Skin of body (tissue), 2 donors: ENCODE measurements around the gene CTR9. TPM values are rescaled to one million over a fixed set of nuclear protein-coding genes. Genes with fewer than 3 reads are reported as not detected.

ENCODE experiments used
- DNase-seq: peaks from one replicate; lab custom pipeline; 2025; lab: John Stamatoyannopoulos, UW
- total RNA-seq: library from RNA; depleted of rRNA; stranded (reverse); fragments of >200 nt; gene quantifications from one replicate; pipeline ENCODE4 v1.2.3, GENCODE V29; 2014

The CTR9 gene
- total RNA-seq, 1 donor from 2014 or later, result 32.8 TPM

- DNase-seq, result no peak
Observed at GRCh38 chr11:10779086-10779485, 28.0 kb downstream of the CTR9 start.

GRCh38 chr11:10780040-10780439 lies 29.0 kb downstream of the CTR9 start:
- no peak for DNase-seq

GRCh38 chr11:10784232-10785145 lies 33.4 kb downstream of the CTR9 start:
- DNase-seq, result no peak

GRCh38 chr11:10785146-10785474 lies 34.1 kb downstream of the CTR9 start:
- no peak for DNase-seq

- DNase-seq, result no peak
Observed at GRCh38 chr11:10786451-10786850, 35.4 kb downstream of the CTR9 start.

GRCh38 chr11:10792385-10793068 lies 41.5 kb downstream of the CTR9 start:
- no peak for DNase-seq

- DNase-seq, result no peak
Observed at GRCh38 chr11:10793470-10794255, 42.6 kb downstream of the CTR9 start.

- no peak for DNase-seq
Observed at GRCh38 chr11:10796191-10796590, 45.1 kb downstream of the CTR9 start.

- no peak for DNase-seq
Observed at GRCh38 chr11:10797001-10797400, 46.0 kb downstream of the CTR9 start.

GRCh38 chr11:10797531-10797930 lies 46.5 kb downstream of the CTR9 start:
- no peak for DNase-seq

- no peak for DNase-seq
Observed at GRCh38 chr11:10798330-10798928, 47.4 kb downstream of the CTR9 start.

- no peak for DNase-seq
Observed at GRCh38 chr11:10800292-10800691, 49.2 kb downstream of the CTR9 start.

- no peak for DNase-seq
Observed at GRCh38 chr11:10803676-10804075, 52.6 kb downstream of the CTR9 start.

GRCh38 chr11:10805741-10806140 lies 54.7 kb downstream of the CTR9 start:
- DNase-seq, result no peak

GRCh38 chr11:10806206-10806605 lies 55.2 kb downstream of the CTR9 start:
- DNase-seq, result no peak

GRCh38 chr11:10807493-10808234 lies 56.6 kb downstream of the CTR9 start:
- peak; percentile 55 for DNase-seq

GRCh38 chr11:10808235-10808552 lies 57.1 kb downstream of the CTR9 start:
- DNase-seq, result no peak

- DNase-seq, result peak; percentile 99
Observed at GRCh38 chr11:10808553-10809372, 57.7 kb downstream of the CTR9 start, which contains the start of gene EIF4G2. TSS of gene EIF4G2 (minus strand) at chr11:10808926.

- peak; percentile 50 for DNase-seq
Observed at GRCh38 chr11:10809373-10810160, 58.5 kb downstream of the CTR9 start.
